ENCODE results near the gene ADCY1. TPM values are rescaled to one million over a fixed set of nuclear protein-coding genes. Genes with fewer than 3 reads are reported as not detected.
A peak's percentile ranks its signal among the peaks of the same experiment; 100 is the strongest.

The ADCY1 gene
- total and polyA plus RNA-seq, 8 donors: 0.33 to 1.8 (median 1.3) TPM

GRCh38 chr7:45649560-45650346 lies 75.6 kb downstream of the ADCY1 start:
- Histone ChIP-seq H3K27ac (no peak overlapping the region), H3K36me3 (no peaks in the 10 kb centered on the region), H3K27me3 (no peaks in the 10 kb centered on the region), H3K4me1 (peaks cover 0 to 5% (median 0%) of the 10 kb centered on the region in 4 donors), H3K4me3 (no peak overlapping the region), H3K9me3 (no peaks in the 10 kb centered on the region)
- WGBS, 5 donors: 87 to 98% (median 94%) methylated on average over 6 to 11 of the region's 11 CpGs
- no peak for TF ChIP-seq POLR2A (IDR thresholded peaks at IDR 0.05)
- no peak for TF ChIP-seq POLR2AphosphoS5 (IDR thresholded peaks at IDR 0.05)
- TF ChIP-seq CTCF (IDR thresholded peaks at IDR 0.05): no peak
- no peak for TF ChIP-seq EP300 (IDR thresholded peaks at IDR 0.05)
- intact Hi-C loops (cut with DNase I; ENCODE audit: low total_unique reads): no loop called here
- peak in 1 of 2 donors; percentile 22 for DNase-seq

- peak in 1 of 2 donors; percentile 17 for DNase-seq
- Histone ChIP-seq H3K36me3 (no peaks in the 10 kb centered on the region), H3K4me1 (peaks cover 0 to 5% (median 0%) of the 10 kb centered on the region in 4 donors), H3K27ac (no peak overlapping the region), H3K4me3 (no peak overlapping the region), H3K9me3 (no peaks in the 10 kb centered on the region), H3K27me3 (no peaks in the 10 kb centered on the region)
- WGBS, 5 donors: 74 to 80% (median 79%) methylated on average over 8 to 13 of the region's 13 CpGs
- intact Hi-C loops (cut with DNase I; ENCODE audit: low total_unique reads): no loop called here
- TF ChIP-seq POLR2A (IDR thresholded peaks at IDR 0.05): no peak
- TF ChIP-seq POLR2AphosphoS5 (IDR thresholded peaks at IDR 0.05): no peak
- no peak for TF ChIP-seq EP300 (IDR thresholded peaks at IDR 0.05)
- no peak for TF ChIP-seq CTCF (IDR thresholded peaks at IDR 0.05)
Observed at GRCh38 chr7:45650404-45651394, 76.5 kb downstream of the ADCY1 start.

GRCh38 chr7:45651540-45651939 lies 77.4 kb downstream of the ADCY1 start:
- Histone ChIP-seq H3K27ac (no peak overlapping the region), H3K27me3 (no peaks in the 10 kb centered on the region), H3K4me3 (no peak overlapping the region), H3K36me3 (no peaks in the 10 kb centered on the region), H3K9me3 (no peaks in the 10 kb centered on the region), H3K4me1 (peaks cover 0 to 5% (median 0%) of the 10 kb centered on the region in 4 donors)
- 85 to 91% (median 88%) methylated on average over 6 of the region's 6 CpGs for WGBS, 5 donors
- peak in 1 of 2 donors; percentile 20 for DNase-seq
- intact Hi-C loops (cut with DNase I; ENCODE audit: low total_unique reads): no loop called here
- no peak for TF ChIP-seq CTCF (IDR thresholded peaks at IDR 0.05)
- TF ChIP-seq POLR2AphosphoS5 (IDR thresholded peaks at IDR 0.05): no peak
- TF ChIP-seq EP300 (IDR thresholded peaks at IDR 0.05): no peak
- TF ChIP-seq POLR2A (IDR thresholded peaks at IDR 0.05): no peak

GRCh38 chr7:45652630-45653029 lies 78.5 kb downstream of the ADCY1 start:
- Histone ChIP-seq H3K9me3 (no peaks in the 10 kb centered on the region), H3K36me3 (no peaks in the 10 kb centered on the region), H3K4me1 (peaks cover 0 to 5% (median 0%) of the 10 kb centered on the region in 4 donors), H3K4me3 (no peak overlapping the region), H3K27ac (no peak overlapping the region), H3K27me3 (no peaks in the 10 kb centered on the region)
- DNase-seq: no peak
- 85 to 98% (median 88%) methylated on average over 2 of the region's 2 CpGs for WGBS, 5 donors
- TF ChIP-seq POLR2A (IDR thresholded peaks at IDR 0.05): no peak
- intact Hi-C loops (cut with DNase I; ENCODE audit: low total_unique reads): no loop called here

Measured in stomach (tissue), 9 donors.